ENCODE measurements around the gene RFK.
"Not testable (repeated sequence)": the region's sequence is repeated elsewhere in the genome, so short reads cannot be mapped to it uniquely, and the experiment has no call there.

Gene RFK

DNA sequence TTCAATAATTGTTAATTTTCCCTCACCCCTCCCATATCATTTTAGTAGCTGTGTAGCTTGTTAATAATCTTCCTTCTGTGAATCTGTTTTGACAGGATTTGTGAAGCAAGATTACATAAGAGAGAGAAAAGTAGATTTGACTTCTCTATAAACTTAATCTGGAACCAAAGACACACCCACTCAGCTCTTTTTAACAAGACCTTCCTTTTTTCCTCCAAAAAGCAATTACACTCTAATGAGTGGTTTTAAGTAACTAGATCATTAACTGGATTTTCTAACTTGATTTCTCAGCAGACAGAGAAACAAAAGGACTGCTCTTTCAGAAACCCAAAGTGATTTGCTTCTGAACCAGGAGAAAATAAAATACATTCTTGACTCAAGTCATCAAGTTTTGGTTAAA is 21.9 kb downstream of the RFK start:
- DNase-seq (ENCODE audit: low read depth) = no peak
- TF ChIP-seq, protein P1, sequence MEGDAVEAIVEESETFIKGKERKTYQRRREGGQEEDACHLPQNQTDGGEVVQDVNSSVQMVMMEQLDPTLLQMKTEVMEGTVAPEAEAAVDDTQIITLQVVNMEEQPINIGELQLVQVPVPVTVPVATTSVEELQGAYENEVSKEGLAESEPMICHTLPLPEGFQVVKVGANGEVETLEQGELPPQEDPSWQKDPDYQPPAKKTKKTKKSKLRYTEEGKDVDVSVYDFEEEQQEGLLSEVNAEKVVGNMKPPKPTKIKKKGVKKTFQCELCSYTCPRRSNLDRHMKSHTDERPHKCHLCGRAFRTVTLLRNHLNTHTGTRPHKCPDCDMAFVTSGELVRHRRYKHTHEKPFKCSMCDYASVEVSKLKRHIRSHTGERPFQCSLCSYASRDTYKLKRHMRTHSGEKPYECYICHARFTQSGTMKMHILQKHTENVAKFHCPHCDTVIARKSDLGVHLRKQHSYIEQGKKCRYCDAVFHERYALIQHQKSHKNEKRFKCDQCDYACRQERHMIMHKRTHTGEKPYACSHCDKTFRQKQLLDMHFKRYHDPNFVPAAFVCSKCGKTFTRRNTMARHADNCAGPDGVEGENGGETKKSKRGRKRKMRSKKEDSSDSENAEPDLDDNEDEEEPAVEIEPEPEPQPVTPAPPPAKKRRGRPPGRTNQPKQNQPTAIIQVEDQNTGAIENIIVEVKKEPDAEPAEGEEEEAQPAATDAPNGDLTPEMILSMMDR (conservative IDR thresholded peaks at IDR 0.05; ENCODE audit: control insufficient read depth, insufficient read depth, low read depth, low read length) = no peak
- H3K4me3 ChIP-seq (ENCODE audit: control insufficient read depth, low read depth, low read length) = no peak overlapping the region

DNA sequence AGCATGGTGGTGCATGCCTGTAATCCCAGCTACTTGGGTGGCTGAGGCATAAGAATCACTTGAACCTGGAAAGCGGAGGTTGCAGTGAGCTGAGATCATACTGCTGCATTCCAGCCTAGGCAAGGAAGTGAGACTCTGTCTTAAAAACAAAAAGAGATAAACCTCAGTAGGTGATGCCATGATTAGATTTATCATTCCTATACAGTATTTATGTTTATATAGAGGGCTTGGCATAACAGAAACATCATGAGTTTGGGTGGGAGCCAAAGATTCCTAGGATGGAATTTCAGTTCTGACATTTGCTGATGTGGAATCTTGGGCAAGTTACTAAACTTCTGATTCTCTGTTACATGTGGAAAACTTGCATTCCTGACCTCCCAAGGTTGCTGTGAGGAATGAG is 22.3 kb downstream of the RFK start:
- TF ChIP-seq, protein P1 (conservative IDR thresholded peaks at IDR 0.05; ENCODE audit: control insufficient read depth, insufficient read depth, low read depth, low read length) = no peak
- no peak overlapping the region for H3K4me3 ChIP-seq (ENCODE audit: control insufficient read depth, low read depth, low read length)
- peak; percentile 29 for DNase-seq (ENCODE audit: low read depth)

DNA sequence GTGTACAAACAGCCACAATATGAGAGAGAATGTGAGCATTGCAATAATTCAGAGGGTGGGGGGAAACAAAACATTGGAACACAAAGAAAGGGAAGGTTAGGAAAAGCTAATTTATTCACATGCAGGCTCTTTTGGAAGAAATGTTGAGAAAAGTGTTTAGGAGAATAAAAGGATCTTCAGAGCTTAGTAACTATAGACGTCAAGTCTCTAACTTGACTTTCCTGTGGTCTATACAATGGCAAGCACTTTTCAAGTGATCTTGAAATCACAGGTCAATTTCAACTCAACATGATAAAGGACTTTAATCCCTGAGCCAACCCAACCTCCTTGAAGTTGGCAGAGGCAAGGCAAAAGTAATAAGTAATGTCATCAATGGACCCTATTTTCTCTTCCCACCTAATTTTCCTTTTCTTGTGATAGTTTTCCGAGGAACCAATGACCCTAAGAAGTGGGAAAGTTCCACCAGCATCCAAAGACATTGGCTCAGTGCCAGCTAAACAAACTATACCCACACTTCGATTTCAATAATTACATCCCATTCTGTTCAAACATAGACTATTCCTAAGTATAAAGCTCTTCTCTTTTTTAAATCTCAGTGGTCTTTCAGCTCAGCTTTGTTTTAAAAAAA is 23.7 kb downstream of the RFK start:
- no peak overlapping the region for H3K4me3 ChIP-seq (ENCODE audit: control insufficient read depth, low read depth, low read length)
- no peak for DNase-seq (ENCODE audit: low read depth)
- TF ChIP-seq, protein P1 (conservative IDR thresholded peaks at IDR 0.05; ENCODE audit: control insufficient read depth, insufficient read depth, low read depth, low read length) = no peak

DNA sequence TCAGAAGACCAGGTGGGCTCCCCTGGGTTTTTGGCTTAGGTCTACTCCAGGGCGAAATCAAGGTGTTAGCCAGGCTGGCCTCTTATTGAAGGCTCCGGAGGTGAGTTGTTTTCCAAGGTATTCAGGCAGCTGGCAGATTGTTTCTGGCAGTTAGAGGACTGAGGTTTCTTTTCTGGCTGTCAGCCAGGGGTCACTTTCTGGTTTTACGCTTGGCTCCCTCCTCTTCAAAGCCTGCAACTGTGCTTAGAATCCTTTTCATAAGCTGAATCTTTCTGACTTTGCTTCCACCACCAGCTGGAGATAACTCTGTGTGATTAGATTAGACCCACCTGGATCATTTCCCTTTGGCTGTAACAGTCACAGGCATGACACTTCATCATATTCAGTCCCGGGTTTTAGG is 24.6 kb downstream of the RFK start:
- DNase-seq (ENCODE audit: low read depth) = peak; percentile 18
- TF ChIP-seq, protein P1 (conservative IDR thresholded peaks at IDR 0.05; ENCODE audit: control insufficient read depth, insufficient read depth, low read depth, low read length) = no peak
- no peak overlapping the region for H3K4me3 ChIP-seq (ENCODE audit: control insufficient read depth, low read depth, low read length)

DNA sequence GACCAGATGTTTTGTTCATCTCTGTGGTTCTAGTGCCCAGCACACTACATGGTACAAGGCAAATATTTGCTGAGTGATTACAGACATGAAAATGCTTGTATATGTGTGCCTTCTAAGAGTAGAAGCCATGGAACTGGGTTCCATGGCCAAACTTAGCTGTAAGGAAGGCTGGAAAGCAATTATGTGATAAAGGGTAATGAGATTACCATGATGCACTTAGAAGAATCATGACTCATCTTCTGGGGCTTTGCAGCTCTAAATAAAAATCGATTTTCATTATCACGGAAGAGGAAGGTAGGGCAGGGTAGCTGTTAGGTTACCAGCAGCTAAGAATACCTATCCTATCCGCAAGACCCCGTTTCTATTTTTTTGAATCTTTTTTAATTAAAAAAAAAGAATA is 28.0 kb downstream of the RFK start:
- no peak for DNase-seq (ENCODE audit: low read depth)
- H3K4me3 ChIP-seq (ENCODE audit: control insufficient read depth, low read depth, low read length) = no peak overlapping the region
- TF ChIP-seq, protein P1 (conservative IDR thresholded peaks at IDR 0.05; ENCODE audit: control insufficient read depth, insufficient read depth, low read depth, low read length) = no peak

DNA sequence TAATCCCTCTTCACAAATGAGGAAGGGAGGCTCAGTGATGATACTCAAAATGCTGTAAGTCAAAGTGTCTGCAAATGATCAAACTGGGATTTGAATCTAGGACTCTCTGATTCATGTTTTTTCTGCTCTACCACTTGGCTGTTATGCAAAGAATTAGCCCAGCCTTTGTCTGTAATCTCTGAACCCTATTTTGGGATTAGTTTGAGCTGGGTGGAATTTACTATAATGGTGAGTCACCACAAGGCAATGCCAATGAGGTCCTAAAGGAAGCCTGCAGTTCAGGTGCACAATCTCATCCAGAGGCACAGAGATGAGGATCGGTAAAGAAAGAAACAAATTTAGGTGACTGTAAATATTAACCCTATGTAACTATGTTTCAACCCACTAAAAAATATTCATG is 29.2 kb downstream of the RFK start:
- TF ChIP-seq, protein P1 (conservative IDR thresholded peaks at IDR 0.05; ENCODE audit: control insufficient read depth, insufficient read depth, low read depth, low read length) = no peak
- no peak overlapping the region for H3K4me3 ChIP-seq (ENCODE audit: control insufficient read depth, low read depth, low read length)
- DNase-seq (ENCODE audit: low read depth) = peak; percentile 14

DNA sequence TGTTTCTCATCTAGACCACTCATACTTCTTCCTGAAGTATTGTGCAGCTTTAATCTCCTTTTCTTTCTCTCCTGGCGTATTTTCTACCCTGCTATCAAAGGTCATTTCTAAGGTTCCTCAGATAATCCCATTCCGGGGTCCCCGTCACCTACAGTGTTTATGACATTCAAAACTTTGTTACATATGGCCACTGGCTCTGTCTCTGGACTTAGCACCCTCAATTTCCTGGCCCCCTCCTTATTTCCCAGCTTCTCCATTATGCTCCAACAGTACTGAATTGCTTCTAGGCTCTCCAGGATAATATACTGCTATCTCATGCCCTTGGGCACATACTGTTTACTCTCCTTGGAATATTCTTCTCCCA is 31.2 kb downstream of the RFK start:
- DNase-seq (ENCODE audit: low read depth) = no peak
- H3K4me3 ChIP-seq (ENCODE audit: control insufficient read depth, low read depth, low read length) = no peak overlapping the region
- TF ChIP-seq, protein P1 (conservative IDR thresholded peaks at IDR 0.05; ENCODE audit: control insufficient read depth, insufficient read depth, low read depth, low read length) = no peak

DNA sequence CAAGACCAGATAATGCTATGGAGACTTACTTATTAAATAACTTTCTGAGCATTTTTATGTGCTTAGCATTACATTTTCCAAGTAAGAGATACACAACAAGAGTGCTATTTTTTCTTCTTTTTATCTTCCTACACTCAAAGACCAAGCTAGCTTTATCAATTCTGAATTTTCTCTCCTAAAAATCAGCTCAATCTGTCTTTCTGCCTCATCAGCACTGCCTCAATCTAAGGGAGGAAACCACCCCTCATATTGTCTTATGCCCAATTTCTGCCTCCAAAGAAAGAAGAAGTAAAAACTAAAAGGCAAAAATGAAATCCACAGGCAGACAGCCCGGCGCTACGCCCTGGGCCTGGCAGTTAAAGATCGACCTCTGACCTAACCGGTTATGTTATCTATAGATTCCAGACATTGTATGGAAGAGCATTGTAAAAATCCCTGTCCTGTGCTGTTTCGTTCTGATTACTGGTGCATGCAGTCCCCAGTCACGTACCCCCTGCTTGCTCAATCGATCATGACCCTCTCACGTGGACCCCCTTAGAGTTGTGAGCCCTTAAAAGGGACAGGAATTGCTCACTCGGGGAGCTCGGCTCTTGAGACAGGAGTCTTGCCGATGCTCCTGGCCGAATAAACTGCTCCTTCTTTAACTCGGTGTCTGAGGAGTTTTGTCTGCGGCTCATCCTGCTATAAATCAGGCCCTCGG is 31.7 kb downstream of the RFK start:
- not testable (repeated sequence) for DNase-seq (ENCODE audit: low read depth)

More for the DNA sequence above, 31.7 kb downstream of the RFK start:
- not testable (repeated sequence) for H3K4me3 ChIP-seq (ENCODE audit: control insufficient read depth, low read depth, low read length)

Measured in fibroblast of mammary gland (primary cell).